AG20443 (cell line): Measurements from ENCODE around the gene CEL.
A peak's percentile ranks its signal among the peaks of the same experiment; 100 is the strongest.
"Not testable (repeated sequence)": the region's sequence is repeated elsewhere in the genome, so short reads cannot be mapped to it uniquely, and the experiment has no call there.

ENCODE experiments used
- DNase-seq: peaks from one replicate; pipeline ENCODE4 v3.0.0; 2012; ENCODE audit warnings: low spot score, mixed read lengths

CEL gene

DNA sequence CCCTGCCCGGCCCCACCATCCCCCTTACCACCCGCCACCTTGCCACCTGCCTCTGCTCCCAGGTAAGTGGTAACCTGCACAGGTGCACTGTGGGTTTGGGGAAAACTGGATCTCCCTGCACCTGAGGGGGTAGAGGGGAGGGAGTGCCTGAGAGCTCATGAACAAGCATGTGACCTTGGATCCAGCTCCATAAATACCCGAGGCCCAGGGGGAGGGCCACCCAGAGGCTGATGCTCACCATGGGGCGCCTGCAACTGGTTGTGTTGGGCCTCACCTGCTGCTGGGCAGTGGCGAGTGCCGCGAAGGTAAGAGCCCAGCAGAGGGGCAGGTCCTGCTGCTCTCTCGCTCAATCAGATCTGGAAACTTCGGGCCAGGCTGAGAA lies at the start of gene CEL:
Gene CEL (plus strand): TSS at position 218 of the 382 bp plus-strand sequence. CDS start 22 bp downstream, at position 240.
- not testable (repeated sequence) for DNase-seq

DNA sequence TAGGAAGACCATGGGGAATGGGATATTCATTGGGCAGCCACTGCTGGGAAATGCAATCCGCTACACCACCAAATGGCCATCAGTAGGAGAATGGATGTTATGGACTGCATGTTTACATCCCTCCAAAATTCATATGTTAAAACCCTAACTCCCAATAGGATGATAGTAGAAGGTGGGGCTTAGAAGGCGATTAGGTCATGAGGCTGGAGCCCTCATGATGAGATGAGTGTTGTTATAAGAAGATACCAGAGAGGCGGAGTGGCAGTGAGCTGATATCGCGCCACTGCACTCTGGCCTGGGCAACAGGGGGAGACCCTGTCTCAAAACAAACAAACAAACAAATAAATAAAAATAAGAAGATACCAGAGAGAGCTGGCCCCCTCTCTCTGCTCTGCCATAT lies 47.1 kb upstream of the CEL start:
- DNase-seq = no peak

DNA sequence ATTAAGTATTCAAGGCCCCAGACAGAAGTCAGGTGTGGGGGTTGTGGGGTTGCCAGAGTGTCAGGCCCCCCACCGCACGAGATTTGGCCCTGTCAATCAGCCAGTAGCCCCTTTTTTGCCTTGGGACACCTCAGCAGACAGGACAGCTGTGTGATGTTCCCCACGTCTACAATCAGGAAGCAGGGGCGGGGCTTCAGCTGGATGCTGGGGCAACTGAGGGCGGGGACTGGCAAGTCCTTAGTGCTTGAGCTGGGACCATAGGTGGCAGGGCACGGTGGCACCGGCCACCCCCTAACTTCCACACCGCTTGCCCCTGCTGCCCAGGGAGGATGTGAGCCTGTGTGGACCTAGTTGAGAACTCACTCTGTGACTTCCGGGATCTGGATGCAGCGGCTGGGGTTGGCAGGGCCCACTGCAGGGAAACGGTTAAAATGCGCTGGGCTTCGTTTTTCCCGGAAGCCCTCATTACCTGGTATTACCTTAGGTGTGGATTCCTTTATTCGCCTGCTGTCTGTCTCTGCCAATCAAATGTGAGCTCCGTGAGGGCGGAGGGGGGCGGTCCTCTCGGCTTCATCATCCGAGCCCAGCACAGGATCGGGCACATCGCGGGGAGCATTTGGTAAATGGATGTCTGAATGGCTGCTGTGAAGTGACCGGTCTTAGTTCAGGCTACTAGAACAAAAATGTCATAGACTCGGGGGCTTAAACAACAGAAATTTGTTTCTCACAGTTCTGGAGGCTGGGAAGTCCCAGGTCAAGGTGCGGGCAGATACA lies 38.5 kb upstream of the CEL start:
- DNase-seq = no peak

DNA sequence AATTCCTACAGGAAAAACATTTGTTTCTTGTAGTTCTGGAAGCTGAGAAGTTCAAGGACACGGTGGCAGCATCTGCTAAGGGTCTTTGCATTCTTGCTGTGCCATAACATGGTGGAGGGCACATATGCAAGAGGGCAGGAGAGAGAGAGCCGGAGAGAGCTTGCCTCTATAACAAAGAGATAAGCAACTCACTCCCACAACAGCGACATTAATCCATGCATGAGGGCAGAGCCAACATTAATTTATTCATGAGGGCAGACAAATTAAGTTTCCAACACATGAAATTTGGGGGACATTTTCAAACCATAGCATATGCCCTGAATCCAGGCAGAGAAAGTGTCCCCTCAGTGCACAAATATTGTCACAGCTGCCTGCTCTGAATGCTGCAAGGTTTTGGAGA lies 35.4 kb upstream of the CEL start:
- no peak for DNase-seq

DNA sequence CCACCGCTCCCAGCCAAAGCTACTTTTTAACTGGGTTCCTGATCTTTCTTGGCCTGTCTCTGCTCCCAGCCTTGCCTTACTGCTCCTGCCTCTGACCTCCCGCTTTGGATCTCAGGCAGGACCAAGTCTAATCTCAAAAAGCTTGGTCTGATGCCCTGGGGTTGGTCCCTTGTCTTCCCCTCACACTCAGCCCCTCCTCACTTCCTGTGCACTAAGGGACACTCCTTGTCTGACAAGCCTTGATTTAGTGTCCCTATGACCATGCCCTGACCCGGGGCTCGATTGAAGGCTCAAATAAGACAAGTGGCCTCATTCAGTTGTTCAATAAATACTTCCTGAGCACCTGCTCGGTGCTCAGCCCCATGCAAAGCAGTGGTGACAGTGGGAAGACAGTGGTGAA lies 34.6 kb upstream of the CEL start:
- no peak for DNase-seq

DNA sequence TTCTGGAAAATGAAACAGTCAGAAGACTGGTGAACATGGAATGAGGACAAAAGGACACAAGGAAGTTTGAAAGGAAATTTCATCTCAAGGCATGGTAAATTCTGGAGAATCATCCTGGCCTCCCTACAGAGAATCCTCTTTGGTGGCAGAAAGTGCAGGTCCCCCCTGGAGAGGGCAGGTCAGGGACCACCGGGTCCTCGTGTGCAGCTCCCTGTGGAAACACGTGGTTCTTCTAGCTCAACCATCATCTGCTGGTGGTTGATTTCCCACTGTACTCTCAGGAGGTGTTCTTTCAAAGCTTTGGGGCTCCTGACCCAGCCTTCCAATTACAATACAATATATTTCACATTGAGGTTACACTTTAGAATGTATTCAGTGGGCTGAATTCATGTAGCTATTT lies 33.6 kb upstream of the CEL start:
- no peak for DNase-seq

DNA sequence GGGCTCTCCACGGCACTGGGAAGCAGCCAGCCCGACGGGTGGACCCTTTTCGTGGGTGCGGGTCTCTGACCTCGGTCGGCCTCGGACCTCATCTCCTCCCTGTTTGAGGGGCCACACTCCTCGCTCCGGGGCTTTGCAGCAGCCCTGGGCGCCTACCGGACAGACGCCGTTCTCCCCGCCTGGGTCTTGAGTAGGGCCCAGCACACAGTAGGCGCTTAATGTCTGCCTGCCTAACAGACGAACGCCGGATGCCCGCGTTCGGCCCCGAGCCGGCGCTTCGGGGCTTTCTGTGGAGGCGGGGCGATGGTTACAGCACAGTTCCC lies 31.8 kb upstream of the CEL start:
- no peak for DNase-seq

DNA sequence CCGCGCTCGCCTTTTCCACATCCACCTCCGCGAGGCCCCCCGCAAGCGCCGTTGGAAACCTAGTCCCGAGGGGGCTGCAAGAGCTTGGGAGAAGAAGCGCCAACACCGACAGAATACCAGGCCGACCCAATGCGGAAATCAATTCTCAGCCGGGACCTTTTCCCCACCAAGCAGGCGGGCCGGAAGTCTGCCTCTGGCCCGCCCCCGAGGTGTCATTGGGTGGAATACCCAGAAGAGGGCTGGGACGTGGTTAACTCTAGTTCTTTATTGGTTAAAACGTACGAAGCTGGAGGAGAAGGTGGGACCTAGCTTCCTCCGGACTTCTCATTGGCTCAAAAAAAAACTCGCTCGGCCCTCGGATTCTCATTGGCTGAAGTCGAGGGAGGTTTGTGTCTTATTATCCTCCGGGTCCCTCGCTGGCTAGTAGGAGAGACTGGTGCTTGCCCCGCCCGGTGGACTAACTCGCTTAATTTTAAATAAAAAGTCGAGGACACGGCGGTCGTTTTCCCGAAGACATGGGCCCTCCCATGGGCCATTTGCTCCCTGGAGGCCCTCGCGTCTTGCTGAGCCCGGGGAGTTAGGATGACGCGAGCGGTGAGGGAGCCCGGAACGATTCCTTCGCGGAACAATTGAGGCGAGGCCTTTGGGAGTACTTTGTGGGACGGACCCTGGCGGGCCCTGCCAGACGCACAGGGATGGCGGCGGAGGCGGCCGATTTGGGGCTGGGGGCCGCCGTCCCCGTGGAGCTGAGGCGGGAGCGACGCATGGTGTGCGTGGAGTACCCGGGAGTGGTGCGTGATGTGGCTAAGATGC lies 31.3 kb upstream of the CEL start, which contains the start of gene GTF3C5:
Gene GTF3C5 (plus strand): TSS at position 681 of the 813 bp plus-strand sequence. CDS start 15 bp downstream, at position 696.
- peak; percentile 98 for DNase-seq

DNA sequence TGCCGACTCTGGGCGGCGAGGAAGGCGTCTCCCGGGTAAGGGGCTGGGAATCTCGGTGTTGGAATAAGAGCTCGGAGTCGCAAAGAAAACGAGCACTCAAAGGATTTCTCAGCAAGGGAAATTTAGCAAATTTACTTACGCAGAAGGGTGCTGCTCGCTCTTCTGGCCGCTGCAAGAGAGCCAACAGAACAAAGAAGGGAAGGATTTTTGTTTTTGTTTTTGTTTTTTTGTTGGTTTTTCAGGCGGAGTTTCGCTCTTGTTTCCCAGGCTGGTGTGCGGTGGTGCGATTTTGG lies 30.7 kb upstream of the CEL start:
- no peak for DNase-seq

DNA sequence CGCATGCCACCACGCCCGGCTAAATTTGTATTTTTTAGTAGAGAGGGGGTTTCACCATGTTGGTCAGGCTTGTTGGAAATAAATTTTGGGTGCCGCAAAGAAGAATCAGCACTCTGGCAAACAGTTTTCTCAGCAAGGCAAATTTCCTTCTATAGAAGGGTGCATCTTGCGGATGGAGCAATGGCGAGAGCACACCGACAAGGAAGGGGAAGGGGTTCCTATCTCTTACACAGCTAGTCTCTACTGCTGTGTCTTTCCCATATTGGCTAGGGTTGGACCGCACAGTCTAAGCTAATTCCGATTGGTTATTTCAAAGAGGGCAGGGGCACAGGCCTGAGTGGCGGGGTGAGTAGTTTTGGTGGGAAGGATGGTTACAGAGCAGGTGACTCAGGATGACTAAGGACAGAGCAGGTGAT lies 30.3 kb upstream of the CEL start:
- no peak for DNase-seq

DNA sequence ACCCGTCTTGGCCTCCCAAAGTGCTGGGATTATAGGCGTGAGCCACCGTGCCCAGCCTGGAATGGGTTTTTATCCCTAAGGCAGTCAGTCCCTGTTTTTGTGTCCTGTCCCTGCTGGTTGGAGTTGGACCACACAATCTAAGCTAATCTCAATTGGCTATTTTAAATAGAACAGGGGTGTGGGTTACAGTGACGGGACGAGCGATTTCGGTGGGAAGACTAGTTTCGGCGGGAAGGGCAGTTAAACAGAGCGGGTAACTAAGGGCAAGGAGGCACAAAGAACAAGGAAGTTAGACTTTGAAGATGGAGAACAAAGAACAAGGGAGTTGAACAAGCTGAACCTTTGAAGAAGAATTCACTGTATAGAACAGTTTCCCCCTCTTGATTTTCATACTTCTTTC lies 29.6 kb upstream of the CEL start:
- DNase-seq = no peak

DNA sequence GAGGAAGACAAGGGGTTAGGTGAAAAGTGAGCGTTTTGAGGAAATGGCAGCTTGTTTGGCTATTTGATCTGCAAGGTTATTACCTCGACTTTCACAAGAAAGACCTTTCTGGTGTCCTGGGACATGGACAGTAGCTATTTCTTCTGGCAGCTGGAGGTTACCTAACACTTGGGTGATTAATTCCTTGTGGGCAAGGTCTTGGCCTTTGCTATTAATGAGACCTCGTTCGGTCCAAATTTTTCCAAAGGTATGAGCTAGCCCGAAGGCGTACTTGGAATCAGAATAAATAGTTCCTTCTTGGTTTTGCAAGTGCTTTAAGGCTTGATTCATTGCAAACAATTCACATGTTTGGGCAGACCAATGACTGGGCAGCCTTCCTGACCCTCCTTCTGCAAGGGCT lies 26.1 kb upstream of the CEL start:
- DNase-seq = no peak

DNA sequence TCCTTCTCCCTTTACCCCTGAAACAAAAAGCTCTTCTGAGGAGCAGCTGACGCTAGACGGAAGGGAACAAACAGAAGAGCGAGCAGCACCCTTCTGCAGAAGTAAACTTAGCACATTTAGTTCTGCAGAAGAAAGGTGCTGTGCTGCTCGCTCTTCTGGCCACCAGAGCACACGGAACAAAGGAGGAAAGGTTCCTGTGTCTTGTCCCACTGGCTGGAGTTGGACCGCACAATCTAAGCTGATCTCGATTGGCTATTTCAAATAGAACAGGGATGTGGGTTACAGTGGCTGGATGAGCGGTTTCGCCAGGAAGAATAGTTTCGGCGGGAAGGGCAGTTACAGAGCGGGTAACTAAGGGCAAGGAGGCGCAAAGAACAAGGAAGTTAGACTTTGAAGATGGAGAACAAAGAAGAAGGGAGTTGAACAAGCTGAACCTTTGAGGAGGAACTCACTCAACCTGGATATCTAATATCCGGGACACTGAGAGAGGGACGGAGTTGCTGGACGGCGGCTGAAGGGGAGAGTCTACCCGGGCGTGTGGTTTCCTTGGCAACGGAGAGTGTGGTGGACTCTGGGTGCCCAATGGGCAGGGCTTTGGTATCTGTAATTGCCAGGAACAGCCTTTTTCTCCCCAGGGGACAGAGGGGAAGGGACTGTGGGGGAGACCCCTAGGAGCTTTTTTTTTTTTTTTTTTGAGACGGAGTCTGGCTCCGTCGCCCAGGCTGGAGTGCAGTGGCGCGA lies 23.8 kb upstream of the CEL start:
- DNase-seq = no peak

DNA sequence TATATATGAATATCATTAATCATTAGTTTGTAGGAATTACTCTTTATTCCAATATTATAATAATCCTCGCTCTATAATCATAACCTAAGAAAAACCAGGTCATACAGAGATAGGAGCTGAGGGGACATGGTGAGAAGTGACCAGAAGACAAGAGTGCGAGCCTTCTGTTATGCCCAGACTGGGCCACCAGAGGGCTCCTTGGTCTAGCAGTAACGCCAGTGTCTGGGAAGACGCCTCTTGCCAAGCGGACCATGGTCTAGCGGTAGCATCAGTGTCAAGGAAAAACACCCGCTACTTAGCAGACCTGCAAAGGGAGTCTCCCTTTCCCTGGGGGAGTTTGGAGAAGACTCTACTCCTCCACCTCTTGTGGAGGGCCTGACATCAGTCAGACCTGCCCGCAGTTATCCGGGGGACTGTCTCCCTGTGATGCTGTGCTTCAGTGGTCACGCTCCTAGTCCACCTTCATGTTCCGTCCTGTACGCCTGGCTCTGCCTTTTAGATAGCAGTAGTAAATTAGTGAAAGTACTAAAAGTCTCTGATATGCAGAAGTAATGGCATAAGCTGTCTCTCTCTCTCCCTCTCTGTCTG lies 20.8 kb upstream of the CEL start:
- not testable (repeated sequence) for DNase-seq

DNA sequence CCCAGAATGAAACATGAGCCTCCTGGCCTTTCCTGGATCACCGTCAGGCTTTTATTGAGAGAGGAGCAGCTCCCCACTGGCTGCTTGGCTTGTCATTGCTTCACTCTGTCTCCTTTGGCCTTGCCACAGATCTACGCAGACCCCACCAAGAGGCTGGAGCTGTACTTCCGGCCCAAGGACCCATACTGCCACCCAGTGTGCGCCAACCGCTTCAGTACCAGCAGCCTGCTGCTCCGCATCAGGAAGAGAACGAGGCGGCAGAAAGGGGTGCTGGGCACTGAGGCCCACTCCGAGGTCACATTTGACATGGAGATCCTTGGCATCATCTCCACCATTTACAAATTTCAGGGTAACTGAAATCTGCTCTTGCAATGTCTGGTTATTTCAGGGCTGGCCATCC lies 19.8 kb upstream of the CEL start:
- no peak for DNase-seq

DNA sequence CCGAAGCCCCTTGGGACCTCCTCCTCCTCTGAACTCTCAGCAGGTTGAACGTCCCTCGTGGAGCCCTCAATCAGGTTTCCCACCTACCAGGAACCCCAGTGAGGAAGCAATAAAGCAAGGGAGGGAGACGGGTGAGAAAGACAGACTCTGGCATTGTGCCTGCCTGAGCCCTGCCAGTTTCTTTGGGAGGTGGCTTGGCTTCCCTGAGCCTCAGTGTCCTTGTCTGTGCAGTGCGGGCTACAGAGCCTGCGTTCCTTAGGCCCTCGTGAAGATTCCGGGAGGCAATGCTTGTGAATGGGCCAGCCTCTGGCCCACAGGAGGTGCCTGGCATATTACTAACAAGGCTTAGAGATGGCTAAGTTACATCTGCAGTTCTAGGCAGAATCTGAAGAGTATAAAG lies 19.1 kb upstream of the CEL start:
- DNase-seq = no peak

DNA sequence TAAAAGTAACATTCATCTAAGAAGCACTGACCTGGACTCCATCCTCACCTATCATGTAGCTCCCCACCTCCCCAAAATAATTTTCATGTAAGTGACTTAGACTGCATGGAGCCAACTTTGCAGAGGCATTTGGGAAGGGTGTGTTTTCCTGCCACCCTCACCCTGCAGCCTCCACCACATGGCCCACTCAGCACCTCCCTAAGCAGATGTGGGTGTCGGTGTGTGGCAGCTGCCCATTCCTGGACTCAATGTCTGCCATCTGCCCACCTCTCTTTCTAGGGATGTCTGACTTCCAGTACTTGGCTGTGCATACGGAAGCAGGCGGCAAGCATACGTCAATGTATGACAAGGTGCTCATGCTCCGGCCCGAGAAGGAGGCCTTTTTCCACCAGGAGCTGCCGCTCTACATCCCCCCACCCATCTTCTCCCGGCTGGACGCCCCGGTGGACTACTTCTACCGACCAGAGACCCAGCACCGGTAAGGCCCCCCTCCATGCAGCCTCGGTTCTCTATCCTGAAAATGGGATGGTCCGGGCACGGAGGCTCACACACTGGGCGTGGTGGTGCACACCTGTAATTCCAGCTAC lies 18.2 kb upstream of the CEL start:
- no peak for DNase-seq

DNA sequence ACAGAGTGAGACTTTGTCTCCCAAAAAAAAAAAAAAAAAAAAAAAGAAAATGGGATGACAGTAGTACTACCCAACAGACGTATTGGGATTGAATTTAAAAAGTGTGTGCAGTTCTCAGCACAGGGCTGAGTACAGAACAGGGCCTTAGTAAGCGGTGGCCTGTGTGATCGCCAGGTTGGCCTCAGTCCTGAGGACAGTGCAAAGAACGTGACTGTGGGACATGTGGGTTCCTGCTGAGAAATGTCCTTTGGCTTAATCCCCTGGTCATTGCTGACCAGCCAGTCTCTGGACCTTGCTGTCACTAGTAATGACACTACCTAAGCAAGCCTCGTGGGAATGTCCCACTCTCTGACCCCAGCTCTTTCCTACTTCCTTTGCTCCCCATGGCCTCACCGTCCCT lies 17.7 kb upstream of the CEL start:
- DNase-seq = no peak

DNA sequence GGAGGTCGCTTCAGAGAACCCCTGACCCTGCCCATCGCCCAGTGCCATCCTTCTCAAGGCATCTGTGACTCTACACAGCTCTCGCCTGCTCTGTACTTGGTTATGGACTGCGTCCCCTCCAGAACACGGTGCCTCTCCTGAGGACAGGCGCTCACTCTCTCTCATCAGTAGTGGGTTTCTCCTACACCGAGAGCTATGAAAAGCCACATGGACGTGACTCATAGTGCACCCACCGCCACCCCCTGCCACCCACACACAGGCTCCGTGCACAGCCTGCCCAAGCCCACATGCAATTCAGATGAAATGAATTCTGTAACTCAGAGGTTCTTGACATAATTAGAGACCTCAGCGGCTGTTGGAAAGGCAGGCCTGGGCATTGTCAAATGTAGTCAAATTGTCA lies 17.1 kb upstream of the CEL start:
- DNase-seq = no peak

DNA sequence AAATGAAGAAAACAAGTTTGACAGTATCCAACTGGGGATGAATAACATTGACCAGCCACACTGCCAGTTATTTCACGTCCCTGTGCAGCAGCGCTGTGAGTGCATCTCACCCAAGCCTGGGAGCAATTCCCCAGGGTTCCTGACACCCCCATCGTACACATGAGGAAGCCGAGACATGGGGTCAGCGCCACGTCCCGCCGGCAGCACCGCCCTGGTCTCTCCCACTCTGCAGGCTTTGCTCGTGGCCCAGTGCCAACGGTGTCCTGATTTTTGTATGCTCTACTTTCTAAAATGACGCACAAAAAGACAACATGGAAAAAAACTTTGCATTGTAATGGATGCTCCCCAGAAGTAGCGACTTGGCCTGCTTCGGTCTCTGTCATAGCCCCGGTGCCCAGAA lies 16.6 kb upstream of the CEL start:
- DNase-seq = no peak

DNA sequence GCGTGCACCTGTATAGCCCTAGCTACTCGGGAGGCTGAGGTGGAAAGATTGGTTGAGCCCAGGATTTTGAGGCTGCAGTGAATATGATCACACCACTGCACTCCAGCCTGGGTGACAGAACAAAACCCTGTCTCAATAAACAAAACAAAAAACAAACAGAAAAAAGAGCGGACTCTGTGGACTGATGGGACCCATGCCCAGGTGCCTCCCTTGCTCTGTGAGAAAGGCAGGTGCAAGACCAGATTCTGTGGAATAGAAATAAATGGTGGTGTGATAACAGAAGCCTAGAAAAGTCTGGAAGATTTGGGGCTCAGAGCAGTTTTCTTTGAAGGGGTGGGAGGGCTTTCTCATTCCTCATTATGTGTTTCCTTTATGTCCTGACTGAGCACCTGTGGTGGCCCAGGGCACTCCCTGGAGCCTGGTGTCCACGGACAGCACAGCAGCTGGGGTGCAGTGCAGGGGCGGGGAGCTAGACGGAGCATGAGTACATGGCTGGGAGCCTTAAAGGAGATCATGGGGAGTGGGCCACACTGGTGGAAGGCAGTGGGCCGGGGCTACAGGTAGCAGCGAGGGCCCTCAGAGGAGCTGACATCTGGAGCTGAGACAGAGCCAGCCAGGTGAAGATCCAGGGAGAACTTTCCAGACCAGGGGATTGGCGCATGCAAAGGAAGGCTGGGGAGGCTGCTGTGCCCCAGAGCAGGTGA lies 15.4 kb upstream of the CEL start:
- no peak for DNase-seq

DNA sequence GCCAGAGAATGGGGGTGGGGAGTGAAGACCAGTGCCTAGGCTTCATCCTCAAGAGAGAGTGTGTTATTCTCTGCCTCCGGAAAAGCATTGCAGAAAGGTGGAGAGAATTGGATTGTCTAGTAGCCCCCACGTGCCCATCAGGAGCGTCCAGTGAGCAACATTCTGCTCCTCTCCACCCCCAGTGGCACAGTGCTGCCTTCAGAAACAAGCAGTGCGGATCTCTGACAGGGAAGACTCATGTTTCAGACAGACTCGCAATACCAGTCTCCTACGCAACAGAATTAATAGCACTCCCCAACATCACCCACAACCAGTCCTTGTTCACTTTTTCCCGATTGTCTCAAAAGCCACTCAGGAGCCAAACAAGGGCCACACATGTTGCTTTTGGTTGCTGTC lies 14.9 kb upstream of the CEL start:
- no peak for DNase-seq
